ENCODE data around the gene TMEM186. TPM values are rescaled to one million over a fixed set of nuclear protein-coding genes. Genes with fewer than 3 reads are reported as not detected.

TMEM186 gene
- polyA plus RNA-seq, 1 of the 3 experiments (the other 2 are of a cell fraction) = 13.2 TPM

GRCh38 chr16:8763083-8763482 is 34.4 kb downstream of the TMEM186 start:
- Histone ChIP-seq H4K20me1 (ENCODE audit: insufficient read depth) (no peaks in the 10 kb centered on the region), H3K4me2 (no peak overlapping the region), H2AFZ (ENCODE audit: low read depth) (no peak overlapping the region), H3F3A (replicated peaks; ENCODE audit: insufficient read depth) (no peaks in the 10 kb centered on the region), H3K4me1 (ENCODE audit: control insufficient read depth in 1 of 2, insufficient read depth in 2 of 2, low read depth in 1 of 2, low read length in 1 of 2) (peaks cover 0 to 3% of the 10 kb centered on the region in 2 experiments; a peak in 1 of 4 replicates), H3K27ac (ENCODE audit: low read depth in 2 of 2, low read length in 1 of 2) (no peak overlapping the region), H3K9me2 (no peaks in the 10 kb centered on the region), H3K27me3 (ENCODE audit: insufficient read depth) (no peaks in the 10 kb centered on the region), H3K36me3 (replicated peaks in 1 of 2; ENCODE audit: control insufficient read depth in 1 of 2, insufficient read depth in 2 of 2, low read length in 1 of 2) (no peaks in the 10 kb centered on the region), H3K79me2 (ENCODE audit: insufficient read depth) (no peaks in the 10 kb centered on the region), H3K9ac (no peak overlapping the region), H3K4me3 (ENCODE audit: low read depth in 2 of 2, low read length in 1 of 2) (no peak overlapping the region), H3K9me3 (no peaks in the 10 kb centered on the region)
- no peak for DNase-seq
- TF ChIP-seq YY1 (IDR thresholded peaks at IDR 0.05; ENCODE audit: low read depth) (no peak), CHD2 (IDR thresholded peaks at IDR 0.05; ENCODE audit: low read length, partially characterized antibody) (no peak), POLR2AphosphoS5 (IDR thresholded peaks at IDR 0.05; ENCODE audit: low read depth, low read length) (no peak), REST (IDR thresholded peaks at IDR 0.05; ENCODE audit: low read depth, low read length) (no peak), JUND (IDR thresholded peaks at IDR 0.05) (no peak), GABPA (IDR thresholded peaks at IDR 0.05; ENCODE audit: low read depth) (no peak), FOXJ3 (CRISPR knock-in tag; IDR thresholded peaks at IDR 0.05) (no peak)
- ChIA-PET POLR2A (no interaction called here), CTCF (interaction anchor here (1.3 kb wide), 1 partner anchor 12 kb away, joined by 3 read pairs; no protein-coding TSS in a partner anchor)
- 62% methylated on average over 3 of the region's 3 CpGs for WGBS (ENCODE audit: low lambda C conversion rate)

- Histone ChIP-seq H3K4me1 (ENCODE audit: control insufficient read depth in 1 of 2, insufficient read depth in 2 of 2, low read depth in 1 of 2, low read length in 1 of 2) (peaks cover 0 to 3% of the 10 kb centered on the region in 2 experiments; a peak in 1 of 4 replicates), H3K27me3 (ENCODE audit: insufficient read depth) (no peaks in the 10 kb centered on the region), H4K20me1 (ENCODE audit: insufficient read depth) (no peaks in the 10 kb centered on the region), H3K9me2 (no peaks in the 10 kb centered on the region), H3K27ac (ENCODE audit: low read depth in 2 of 2, low read length in 1 of 2) (no peak overlapping the region), H3K9ac (no peak overlapping the region), H3K4me2 (no peak overlapping the region), H3K36me3 (replicated peaks in 1 of 2; ENCODE audit: control insufficient read depth in 1 of 2, insufficient read depth in 2 of 2, low read length in 1 of 2) (no peaks in the 10 kb centered on the region), H3K9me3 (no peaks in the 10 kb centered on the region), H3K79me2 (ENCODE audit: insufficient read depth) (no peaks in the 10 kb centered on the region), H2AFZ (ENCODE audit: low read depth) (no peak overlapping the region), H3F3A (replicated peaks; ENCODE audit: insufficient read depth) (no peaks in the 10 kb centered on the region), H3K4me3 (ENCODE audit: low read depth in 2 of 2, low read length in 1 of 2) (no peak overlapping the region)
- 87% methylated on average over 4 of the region's 4 CpGs for WGBS (ENCODE audit: low lambda C conversion rate)
- POLR2A ChIA-PET = no interaction called here
- CTCF ChIA-PET = interaction anchor here (1.0 to 1.3 kb wide), 2 partner anchors 11 to 118 kb away, joined by 3 read pairs; no protein-coding TSS in a partner anchor
- no peak for DNase-seq
- TF ChIP-seq IRF3 (IDR thresholded peaks at IDR 0.05; ENCODE audit: low read depth, low read length) (no peak), RFX5 (IDR thresholded peaks at IDR 0.05; ENCODE audit: low read length) (no peak), TCF12 (IDR thresholded peaks at IDR 0.05) (no peak), REST (IDR thresholded peaks at IDR 0.05; ENCODE audit: low read depth, low read length) (no peak), POLR2AphosphoS5 (IDR thresholded peaks at IDR 0.05; ENCODE audit: low read depth, low read length) (no peak)
These were observed 35.2 kb downstream of the TMEM186 start for GRCh38 chr16:8762254-8762653.
